DOHH2 (cell line): Measurements from ENCODE around the gene LAMC3.
"Not testable (repeated sequence)": the region's sequence is repeated elsewhere in the genome, so short reads cannot be mapped to it uniquely, and the experiment has no call there.

Experiments
- H3F3A ChIP-seq: fragments of 200-600 bp; sonication (generic), shearing (Covaris generic); 2 replicates; pipeline ENCODE4 v1.6.0; 2016; ENCODE audit warnings: antibody characterized with exemption, mild to moderate bottlenecking; ENCODE audit not compliant: control insufficient read depth, insufficient read depth
- H3K27ac ChIP-seq: fragments of 200-600 bp; sonication (generic); 2 replicates; pipeline ENCODE4 v1.5.1; 2014; ENCODE audit warnings: low read depth, mild to moderate bottlenecking, low read length, moderate library complexity
- H3K27me3 ChIP-seq: fragments of 200-600 bp; sonication (generic); 2 replicates; pipeline ENCODE4 v1.6.1; 2014; ENCODE audit warnings: mild to moderate bottlenecking, low read length, mixed read lengths; ENCODE audit not compliant: control insufficient read depth
- H3K36me3 ChIP-seq: fragments of 200-600 bp; sonication (generic); 2 replicates; pipeline ENCODE4 v1.6.1; 2014; ENCODE audit warnings: mild to moderate bottlenecking, low read length, moderate library complexity, mixed read lengths; ENCODE audit not compliant: control insufficient read depth
- H3K4me1 ChIP-seq: fragments of 200-600 bp; sonication (generic); 2 replicates; pipeline ENCODE4 v1.6.1; 2014; ENCODE audit warnings: mild to moderate bottlenecking, low read length, mixed read lengths; ENCODE audit not compliant: control insufficient read depth
- H3K4me2 ChIP-seq: fragments of 200-600 bp; sonication (generic); 2 replicates; pipeline ENCODE4 v1.6.0; 2014; ENCODE audit warnings: mild to moderate bottlenecking, low read length, moderate library complexity
- H3K4me3 ChIP-seq: fragments of 200-600 bp; sonication (generic); 2 replicates; pipeline ENCODE4 v1.5.1; 2014; ENCODE audit warnings: mild to moderate bottlenecking, low read length, mixed read lengths
- H3K79me2 ChIP-seq: fragments of 200-600 bp; sonication (generic); 2 replicates; pipeline ENCODE4 v1.6.1; 2014; ENCODE audit warnings: mild to moderate bottlenecking, low read length, mixed read lengths; ENCODE audit not compliant: control insufficient read depth
- H3K9me2 ChIP-seq: fragments of 200-600 bp; sonication (generic); replicated peaks from 2 replicates; pipeline ENCODE4 v1.6.1; 2014; ENCODE audit warnings: mild to moderate bottlenecking, low read length, mixed read lengths; ENCODE audit not compliant: control insufficient read depth
- H3K9me3 ChIP-seq: fragments of 200-600 bp; sonication (generic); 2 replicates; pipeline ENCODE4 v1.6.1; 2014; ENCODE audit warnings: antibody characterized with exemption, low read length, mixed read lengths; ENCODE audit not compliant: control insufficient read depth, insufficient read depth
- H4K20me1 ChIP-seq: fragments of 200-600 bp; sonication (generic); 2 replicates; pipeline ENCODE4 v1.6.0; 2014; ENCODE audit warnings: low read depth, mild to moderate bottlenecking, antibody characterized with exemption, low read length, moderate library complexity; ENCODE audit not compliant: control insufficient read depth, insufficient read depth
- EZH2phosphoT487 ChIP-seq: fragments of 200-600 bp; sonication (generic); IDR thresholded peaks from 2 replicates; pipeline ENCODE4 v1.6.1; 2017; ENCODE audit warnings: borderline replicate concordance, mild to moderate bottlenecking, antibody characterized with exemption, low read length, moderate library complexity, mixed read lengths
- TF ChIP-seq, protein P1 (sequence below): fragments of 200-600 bp; sonication (generic); IDR thresholded peaks from one replicate; pipeline ENCODE4 v1.5.1; 2014; ENCODE audit warnings: antibody characterized with exemption, mild to moderate bottlenecking, low read depth, low read length; ENCODE audit not compliant: poor library complexity, severe bottlenecking

The LAMC3 gene

DNA sequence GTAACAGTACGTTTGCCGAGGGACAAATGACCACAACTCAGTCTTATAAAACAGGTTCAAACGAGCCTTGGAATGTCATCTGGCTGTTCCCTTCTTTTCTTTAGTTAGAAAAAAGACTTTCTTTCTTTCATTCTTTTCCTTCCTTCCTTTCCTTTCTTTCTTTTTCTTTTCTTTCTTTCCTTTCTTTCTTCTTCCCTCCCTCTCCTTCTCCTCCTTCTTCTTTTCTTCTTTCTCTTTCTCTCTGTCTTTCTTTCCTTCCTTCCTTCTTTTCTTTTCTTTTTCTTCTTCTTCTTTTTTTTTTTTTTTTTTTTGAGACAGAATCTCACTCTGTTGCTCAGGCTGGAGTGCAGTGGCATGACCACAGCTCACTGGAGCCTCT is 9.7 kb upstream of the LAMC3 start:
- H3K4me2 ChIP-seq: no peak overlapping the region
- H3K27me3 ChIP-seq: peaks cover 2% of the 10 kb centered on the region; the same call in 1 of the 2 replicates
- H3K36me3 ChIP-seq: no peaks in the 10 kb centered on the region
- no peaks in the 10 kb centered on the region for H4K20me1 ChIP-seq
- H3K4me3 ChIP-seq: no peak overlapping the region
- no peak overlapping the region for H3K27ac ChIP-seq
- H3K79me2 ChIP-seq: no peaks in the 10 kb centered on the region
- no peak for TF ChIP-seq EZH2phosphoT487
- TF ChIP-seq, protein P1, sequence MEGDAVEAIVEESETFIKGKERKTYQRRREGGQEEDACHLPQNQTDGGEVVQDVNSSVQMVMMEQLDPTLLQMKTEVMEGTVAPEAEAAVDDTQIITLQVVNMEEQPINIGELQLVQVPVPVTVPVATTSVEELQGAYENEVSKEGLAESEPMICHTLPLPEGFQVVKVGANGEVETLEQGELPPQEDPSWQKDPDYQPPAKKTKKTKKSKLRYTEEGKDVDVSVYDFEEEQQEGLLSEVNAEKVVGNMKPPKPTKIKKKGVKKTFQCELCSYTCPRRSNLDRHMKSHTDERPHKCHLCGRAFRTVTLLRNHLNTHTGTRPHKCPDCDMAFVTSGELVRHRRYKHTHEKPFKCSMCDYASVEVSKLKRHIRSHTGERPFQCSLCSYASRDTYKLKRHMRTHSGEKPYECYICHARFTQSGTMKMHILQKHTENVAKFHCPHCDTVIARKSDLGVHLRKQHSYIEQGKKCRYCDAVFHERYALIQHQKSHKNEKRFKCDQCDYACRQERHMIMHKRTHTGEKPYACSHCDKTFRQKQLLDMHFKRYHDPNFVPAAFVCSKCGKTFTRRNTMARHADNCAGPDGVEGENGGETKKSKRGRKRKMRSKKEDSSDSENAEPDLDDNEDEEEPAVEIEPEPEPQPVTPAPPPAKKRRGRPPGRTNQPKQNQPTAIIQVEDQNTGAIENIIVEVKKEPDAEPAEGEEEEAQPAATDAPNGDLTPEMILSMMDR: no peak
- no peaks in the 10 kb centered on the region for H3F3A ChIP-seq
- no peaks in the 10 kb centered on the region for H3K9me2 ChIP-seq
- no peaks in the 10 kb centered on the region for H3K4me1 ChIP-seq
- H3K9me3 ChIP-seq: no peaks in the 10 kb centered on the region

DNA sequence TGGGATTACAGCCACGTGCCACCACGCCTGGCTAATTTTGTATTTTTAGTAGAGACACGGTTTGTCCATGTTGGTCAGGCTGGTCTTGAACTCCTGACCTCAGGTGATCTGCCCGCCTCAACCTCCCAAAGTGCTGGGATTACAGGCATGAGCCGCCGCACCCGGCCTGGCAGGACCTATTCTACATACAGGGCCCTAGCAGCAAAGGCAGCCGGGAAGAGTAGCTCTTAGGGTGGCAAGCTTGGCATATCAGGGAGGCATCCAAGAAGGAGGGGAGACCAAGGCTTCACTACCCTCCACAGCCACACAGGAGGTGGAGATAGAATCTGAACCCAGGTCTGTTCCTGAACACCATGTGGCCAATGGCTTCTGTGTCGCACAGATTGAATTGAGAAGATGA is 8.4 kb upstream of the LAMC3 start:
- not testable (repeated sequence) for H3K4me1 ChIP-seq, H3F3A ChIP-seq, H3K9me2 ChIP-seq, H3K27me3 ChIP-seq, H3K4me3 ChIP-seq, H3K9me3 ChIP-seq, H3K79me2 ChIP-seq, H3K4me2 ChIP-seq, H3K36me3 ChIP-seq, H4K20me1 ChIP-seq, H3K27ac ChIP-seq

DNA sequence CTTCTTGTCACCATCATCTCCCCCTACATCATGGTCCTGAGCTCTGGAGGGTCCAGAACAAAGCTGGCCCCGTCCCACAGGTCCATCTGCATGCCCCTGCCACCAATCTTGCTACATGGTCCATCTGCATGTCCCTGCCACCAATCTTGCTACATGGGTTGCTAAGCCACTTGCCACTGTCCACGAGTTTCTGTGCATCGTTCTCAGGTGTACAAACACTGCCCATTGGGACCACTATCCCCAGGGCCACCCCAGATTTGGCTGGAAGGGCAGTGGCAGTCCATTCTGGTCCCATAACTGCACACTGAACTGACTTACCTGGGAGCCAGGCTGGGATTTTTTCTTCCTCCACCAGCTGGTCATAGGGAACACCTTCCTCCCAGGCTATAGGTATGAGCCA is 8.0 kb upstream of the LAMC3 start:
- Histone ChIP-seq H3K4me3 (no peak overlapping the region), H3K36me3 (no peaks in the 10 kb centered on the region), H3K4me2 (no peak overlapping the region), H3K9me3 (no peaks in the 10 kb centered on the region), H4K20me1 (no peaks in the 10 kb centered on the region), H3K27me3 (peaks cover 2% of the 10 kb centered on the region; the same call in 1 of the 2 replicates), H3K4me1 (no peaks in the 10 kb centered on the region), H3K9me2 (no peaks in the 10 kb centered on the region), H3K79me2 (no peaks in the 10 kb centered on the region), H3F3A (no peaks in the 10 kb centered on the region), H3K27ac (no peak overlapping the region)
- TF ChIP-seq EZH2phosphoT487: no peak
- TF ChIP-seq, protein P1: no peak

DNA sequence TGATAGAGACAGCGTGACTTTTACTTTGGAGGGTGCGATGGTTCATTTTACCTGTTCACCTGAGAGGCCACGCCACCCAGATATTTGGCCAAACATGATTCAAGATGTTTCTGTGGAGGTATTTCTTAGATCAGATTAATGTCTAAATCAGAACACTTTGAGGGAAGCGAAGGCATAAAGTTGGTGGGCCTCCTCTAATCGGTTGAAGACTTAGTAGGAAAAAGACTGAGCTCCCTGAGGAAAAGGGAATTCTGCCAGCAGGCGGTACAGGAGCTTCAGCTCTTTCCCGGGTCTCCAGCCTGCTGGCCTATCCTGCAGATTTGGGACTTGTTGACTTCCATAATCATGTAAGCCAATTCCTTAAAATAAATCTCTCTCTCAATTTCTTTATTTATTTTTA is 7.0 kb upstream of the LAMC3 start:
- no peaks in the 10 kb centered on the region for H3K4me1 ChIP-seq
- peaks cover 2% of the 10 kb centered on the region; the same call in 1 of the 2 replicates for H3K27me3 ChIP-seq
- no peaks in the 10 kb centered on the region for H3K9me3 ChIP-seq
- TF ChIP-seq, protein P1: no peak
- TF ChIP-seq EZH2phosphoT487: no peak
- H4K20me1 ChIP-seq: no peaks in the 10 kb centered on the region
- no peak overlapping the region for H3K4me2 ChIP-seq
- no peaks in the 10 kb centered on the region for H3F3A ChIP-seq
- no peaks in the 10 kb centered on the region for H3K9me2 ChIP-seq
- no peaks in the 10 kb centered on the region for H3K36me3 ChIP-seq
- no peak overlapping the region for H3K27ac ChIP-seq
- H3K4me3 ChIP-seq: no peak overlapping the region
- no peaks in the 10 kb centered on the region for H3K79me2 ChIP-seq
